ENCODE results near the gene HMGCL.
"Not testable (repeated sequence)": the region's sequence is repeated elsewhere in the genome, so short reads cannot be mapped to it uniquely, and the experiment has no call there.

HMGCL gene

GRCh38 chr1:23845163-23845562, 19.9 kb upstream of the HMGCL start:
- no peak overlapping the region for H3K4me3 Mint-ChIP-seq
- no peak overlapping the region for H3K27ac Mint-ChIP-seq
- H3K27me3 Mint-ChIP-seq: no peaks in the 10 kb centered on the region
- H3K9me3 Mint-ChIP-seq: no peaks in the 10 kb centered on the region
- no peak for DNase-seq
- H3K4me1 Mint-ChIP-seq (ENCODE audit: low read depth): no peaks in the 10 kb centered on the region
- peaks cover 39% of the 10 kb centered on the region for H3K36me3 Mint-ChIP-seq (ENCODE audit: low read depth)

- H3K27ac Mint-ChIP-seq: no peak overlapping the region
- H3K4me1 Mint-ChIP-seq (ENCODE audit: low read depth): peaks cover under 1% of the 10 kb centered on the region
- H3K9me3 Mint-ChIP-seq: no peaks in the 10 kb centered on the region
- no peak overlapping the region for H3K4me3 Mint-ChIP-seq
- DNase-seq: no peak
- no peaks in the 10 kb centered on the region for H3K27me3 Mint-ChIP-seq
- peaks cover 32% of the 10 kb centered on the region for H3K36me3 Mint-ChIP-seq (ENCODE audit: low read depth)
Observed at GRCh38 chr1:23843644-23844043, 18.4 kb upstream of the HMGCL start.

- H3K9me3 Mint-ChIP-seq: no peaks in the 10 kb centered on the region
- peak; percentile 85 for DNase-seq
- H3K4me1 Mint-ChIP-seq (ENCODE audit: low read depth): peaks cover 17% of the 10 kb centered on the region
- H3K4me3 Mint-ChIP-seq: peak overlapping the region; percentile 70
- H3K36me3 Mint-ChIP-seq (ENCODE audit: low read depth): no peaks in the 10 kb centered on the region
- peak overlapping the region; percentile 6 for H3K27ac Mint-ChIP-seq
- H3K27me3 Mint-ChIP-seq: peaks cover 6% of the 10 kb centered on the region
Observed at GRCh38 chr1:23838401-23838866, 13.2 kb upstream of the HMGCL start.

DNA sequence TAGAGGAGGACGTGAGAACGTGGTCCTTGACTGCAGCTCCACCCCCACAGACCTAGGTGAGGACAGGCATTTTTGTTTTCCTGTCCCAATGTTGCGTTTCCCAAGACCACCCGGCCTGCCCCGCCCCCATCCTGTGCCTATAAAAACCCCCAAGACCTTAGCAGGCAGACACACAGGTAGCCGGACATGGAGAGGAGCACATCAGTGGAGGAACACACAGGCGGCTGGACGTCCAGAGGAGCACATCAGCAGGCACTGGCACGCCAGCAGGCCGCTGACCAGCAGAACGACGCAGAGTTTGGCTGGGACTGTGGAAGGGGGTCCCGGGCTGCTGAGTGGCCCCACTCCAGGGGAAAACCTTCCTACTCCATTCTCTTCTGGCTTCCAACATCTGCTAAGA, 12.7 kb upstream of the HMGCL start:
- no peaks in the 10 kb centered on the region for H3K36me3 Mint-ChIP-seq (ENCODE audit: low read depth)
- no peaks in the 10 kb centered on the region for H3K9me3 Mint-ChIP-seq
- peaks cover 17% of the 10 kb centered on the region for H3K4me1 Mint-ChIP-seq (ENCODE audit: low read depth)
- peak; percentile 39 for DNase-seq
- no peak overlapping the region for H3K27ac Mint-ChIP-seq
- H3K27me3 Mint-ChIP-seq: peaks cover 6% of the 10 kb centered on the region
- peak overlapping the region; percentile 70 for H3K4me3 Mint-ChIP-seq

DNA sequence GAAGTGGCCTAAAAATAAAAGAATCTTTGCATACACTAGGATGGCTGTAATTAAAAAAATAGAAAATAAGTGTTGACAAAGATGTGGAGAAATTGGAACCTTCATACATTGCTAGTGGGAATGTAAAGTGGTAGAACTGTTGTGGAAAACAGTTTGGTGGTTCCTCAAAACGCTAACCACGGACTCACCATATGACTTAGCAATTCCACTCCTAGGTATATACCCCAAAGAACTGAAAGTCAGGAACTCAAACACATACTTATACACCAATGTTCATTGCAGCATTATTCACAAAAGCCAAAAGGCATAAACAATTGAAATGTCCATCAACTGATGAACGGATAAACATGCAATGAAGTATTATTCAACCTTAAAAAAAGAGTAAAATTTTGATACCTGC, 10.8 kb upstream of the HMGCL start:
- Mint-ChIP-seq H3K9me3 (no peaks in the 10 kb centered on the region), H3K4me3 (no peak overlapping the region), H3K27me3 (peaks cover 6% of the 10 kb centered on the region), H3K27ac (no peak overlapping the region), H3K36me3 (ENCODE audit: low read depth) (no peaks in the 10 kb centered on the region), H3K4me1 (ENCODE audit: low read depth) (peaks cover 17% of the 10 kb centered on the region)
- no peak for DNase-seq

DNA sequence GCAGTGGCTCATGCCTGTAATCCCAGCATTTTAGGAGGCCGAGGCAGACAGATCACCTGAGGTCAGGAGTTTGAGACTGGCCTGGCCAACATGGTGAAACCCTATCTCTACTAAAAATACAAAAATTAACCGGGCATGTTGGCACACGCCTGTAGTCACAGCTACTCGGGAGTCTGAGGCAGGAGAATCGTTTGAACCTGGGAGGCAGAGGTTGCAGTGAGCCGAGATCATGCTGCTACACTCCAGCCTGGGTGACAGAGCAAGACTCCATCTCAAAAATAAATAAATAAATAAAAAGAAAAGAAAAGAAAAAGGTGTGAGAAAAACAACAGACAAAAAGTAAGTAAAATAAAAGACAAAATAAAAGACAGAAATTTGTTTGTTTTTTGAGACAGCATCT, 8.9 kb upstream of the HMGCL start:
- H3K27ac Mint-ChIP-seq; H3K36me3 Mint-ChIP-seq (ENCODE audit: low read depth); H3K9me3 Mint-ChIP-seq; DNase-seq; H3K4me3 Mint-ChIP-seq; H3K27me3 Mint-ChIP-seq: not testable (repeated sequence)
- peaks cover 20% of the 10 kb centered on the region for H3K4me1 Mint-ChIP-seq (ENCODE audit: low read depth)

DNA sequence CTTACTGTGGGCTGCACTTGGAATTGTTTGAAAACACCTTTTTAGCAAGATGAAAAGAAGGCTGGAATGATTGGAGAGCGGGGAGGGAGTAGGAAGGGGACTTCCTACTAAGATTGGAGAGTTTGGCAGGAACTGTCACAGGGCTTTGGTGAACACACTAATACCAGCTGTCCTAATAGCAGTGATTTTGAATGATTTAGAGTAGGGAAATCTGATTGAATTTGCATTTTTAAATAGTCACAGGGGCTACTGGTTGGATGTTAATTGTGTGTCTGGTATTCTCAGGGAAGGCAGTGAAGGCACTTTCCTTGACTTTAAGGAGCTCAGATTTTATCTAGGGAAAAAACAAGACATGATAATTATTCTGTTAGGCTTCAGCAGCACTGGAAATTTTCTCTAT, 2.5 kb upstream of the HMGCL start:
- Mint-ChIP-seq H3K9me3 (no peaks in the 10 kb centered on the region), H3K27ac (no peak overlapping the region), H3K36me3 (ENCODE audit: low read depth) (peaks cover 13% of the 10 kb centered on the region), H3K27me3 (no peaks in the 10 kb centered on the region), H3K4me3 (no peak overlapping the region), H3K4me1 (ENCODE audit: low read depth) (peaks cover 23% of the 10 kb centered on the region)
- no peak for DNase-seq

DNA sequence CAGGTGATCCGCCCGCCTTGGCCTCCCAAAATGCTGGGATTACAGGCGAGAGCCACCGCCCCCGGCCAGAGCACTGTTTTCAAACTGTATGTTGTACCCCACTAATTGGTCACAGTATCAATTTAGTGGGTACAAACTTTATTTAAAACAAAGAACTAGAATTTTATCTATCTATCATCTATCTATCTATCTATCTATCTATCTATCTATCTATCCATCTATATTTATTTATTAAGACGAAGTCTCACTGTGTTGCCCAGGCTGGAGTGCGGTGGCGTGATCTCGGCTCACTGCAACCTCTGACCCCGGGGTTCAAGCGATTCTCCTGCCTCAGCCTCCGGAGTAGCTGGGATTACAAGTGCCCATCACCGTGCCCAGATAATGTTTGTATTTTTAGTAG, 1.4 kb upstream of the HMGCL start:
- not testable (repeated sequence) for H3K27me3 Mint-ChIP-seq, H3K4me3 Mint-ChIP-seq, H3K9me3 Mint-ChIP-seq, DNase-seq, H3K27ac Mint-ChIP-seq
- Mint-ChIP-seq H3K4me1 (ENCODE audit: low read depth) (peaks cover 23% of the 10 kb centered on the region), H3K36me3 (ENCODE audit: low read depth) (peaks cover 13% of the 10 kb centered on the region)

DNA sequence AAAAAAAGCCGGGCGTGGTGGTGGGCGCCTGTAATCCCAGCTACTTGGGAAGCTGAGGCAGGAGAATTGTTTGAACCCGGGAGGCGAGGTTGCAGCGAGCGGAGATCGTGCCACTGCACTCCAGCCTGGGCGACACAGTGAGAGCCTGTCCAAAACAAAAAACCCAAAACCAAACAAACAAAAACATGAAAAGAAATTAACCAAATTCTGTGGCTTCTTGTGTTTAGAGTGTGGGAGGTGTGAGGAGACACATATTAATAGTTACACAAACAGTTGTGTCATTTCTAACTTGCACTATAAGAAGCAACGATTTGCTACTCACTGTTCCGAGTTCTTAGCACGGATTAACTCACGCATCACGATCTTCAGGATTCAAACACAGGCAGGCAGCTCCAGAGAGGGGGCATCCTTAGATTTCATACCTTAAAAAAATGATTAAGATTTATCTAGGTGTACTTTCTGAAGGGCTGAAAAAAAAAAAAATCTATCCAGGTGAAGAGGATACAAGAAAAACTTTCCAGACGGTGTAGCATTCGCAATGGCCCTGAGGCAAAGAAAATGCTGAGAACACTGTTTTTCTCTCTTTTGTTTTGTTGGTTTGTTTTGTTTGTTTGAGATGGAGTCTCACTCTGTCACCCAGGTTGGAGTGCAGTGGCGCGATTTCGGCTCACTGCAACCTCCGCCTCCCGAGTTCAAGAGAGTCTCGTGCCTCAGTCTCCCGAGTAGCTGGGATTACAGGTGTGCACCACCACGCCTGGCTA, 713 bp upstream of the HMGCL start:
- Mint-ChIP-seq H3K4me1 (ENCODE audit: low read depth) (peaks cover 23% of the 10 kb centered on the region), H3K36me3 (ENCODE audit: low read depth) (peaks cover 13% of the 10 kb centered on the region), H3K27me3 (no peaks in the 10 kb centered on the region), H3K4me3 (peak overlapping the region; percentile 99), H3K27ac (peak overlapping the region; percentile 97), H3K9me3 (no peaks in the 10 kb centered on the region)
- DNase-seq: no peak

- H3K4me3 Mint-ChIP-seq: peak overlapping the region; percentile 99
- DNase-seq: no peak
- peaks cover 20% of the 10 kb centered on the region for H3K4me1 Mint-ChIP-seq (ENCODE audit: low read depth)
- H3K9me3 Mint-ChIP-seq: no peaks in the 10 kb centered on the region
- peak overlapping the region; percentile 97 for H3K27ac Mint-ChIP-seq
- H3K36me3 Mint-ChIP-seq (ENCODE audit: low read depth): peaks cover 15% of the 10 kb centered on the region
- no peaks in the 10 kb centered on the region for H3K27me3 Mint-ChIP-seq
Observed at GRCh38 chr1:23824711-23825075, 536 bp downstream of the HMGCL start.

DNA sequence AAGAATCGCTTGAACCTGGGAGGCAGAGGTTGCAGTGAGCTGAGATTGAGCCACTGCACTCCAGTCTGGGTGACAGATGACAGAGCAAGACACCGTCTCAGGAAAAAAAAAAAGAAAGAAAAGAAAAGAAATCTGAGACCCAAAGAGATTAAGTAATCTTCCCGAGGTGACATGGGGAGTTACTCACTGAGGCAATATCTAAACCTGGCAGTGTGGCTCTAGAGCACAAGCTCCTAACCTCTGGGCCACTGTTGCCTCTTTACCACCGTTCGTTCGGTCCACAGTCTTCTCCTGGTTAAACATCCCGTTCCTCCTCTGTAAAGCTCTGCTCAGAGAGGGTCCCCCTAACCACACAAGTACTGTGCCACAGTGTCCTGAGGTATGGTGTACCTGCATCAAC, 1.5 kb downstream of the HMGCL start:
- peak overlapping the region; percentile 27 for H3K27ac Mint-ChIP-seq
- H3K4me1 Mint-ChIP-seq (ENCODE audit: low read depth): peaks cover 20% of the 10 kb centered on the region
- DNase-seq: no peak
- H3K27me3 Mint-ChIP-seq: no peaks in the 10 kb centered on the region
- peak overlapping the region; percentile 99 for H3K4me3 Mint-ChIP-seq
- H3K36me3 Mint-ChIP-seq (ENCODE audit: low read depth): peaks cover 15% of the 10 kb centered on the region
- no peaks in the 10 kb centered on the region for H3K9me3 Mint-ChIP-seq

DNA sequence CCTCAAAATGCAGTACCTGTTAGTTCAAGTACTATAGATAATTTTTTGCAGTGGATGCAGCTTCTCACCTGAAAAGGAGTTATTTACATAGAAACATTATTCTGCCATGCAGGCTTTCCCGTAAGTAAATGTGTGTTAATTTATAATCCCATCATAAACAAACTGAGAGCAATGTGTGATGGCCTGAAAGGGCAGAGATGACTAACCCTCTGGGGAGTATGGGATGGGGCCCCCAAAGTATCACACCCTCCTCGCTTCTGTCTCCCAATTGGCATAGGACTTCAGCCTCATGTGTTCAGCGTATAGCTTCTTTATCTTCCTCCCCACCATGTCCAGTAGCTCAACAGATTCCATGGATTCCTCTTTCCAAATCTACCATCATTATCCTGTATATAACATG, 7.6 kb downstream of the HMGCL start:
- Mint-ChIP-seq H3K27ac (no peak overlapping the region), H3K4me1 (ENCODE audit: low read depth) (peaks cover 4% of the 10 kb centered on the region), H3K36me3 (ENCODE audit: low read depth) (peaks cover 53% of the 10 kb centered on the region), H3K27me3 (no peaks in the 10 kb centered on the region), H3K9me3 (no peaks in the 10 kb centered on the region), H3K4me3 (no peak overlapping the region)
- no peak for DNase-seq

DNA sequence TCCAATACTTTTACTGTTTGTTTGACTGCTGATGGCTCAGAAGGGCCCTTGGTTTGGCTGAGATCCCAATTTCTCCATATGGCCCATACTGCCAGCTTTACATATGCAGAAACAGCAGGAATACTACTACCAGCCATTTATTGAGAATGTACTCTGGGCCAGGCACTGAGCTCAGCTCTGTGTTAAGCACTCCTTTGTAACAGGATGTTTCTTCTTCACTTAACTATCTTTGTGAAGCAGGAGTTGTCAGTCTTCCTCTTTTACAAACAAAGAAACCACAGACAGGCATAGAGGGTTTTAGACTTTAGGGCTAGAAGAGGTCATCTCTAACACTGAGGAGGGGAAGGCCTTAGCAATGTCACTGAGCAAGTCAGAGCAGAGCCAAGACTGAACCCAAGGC, 8.3 kb downstream of the HMGCL start:
- Mint-ChIP-seq H3K4me3 (no peak overlapping the region), H3K9me3 (no peaks in the 10 kb centered on the region), H3K4me1 (ENCODE audit: low read depth) (peaks cover 4% of the 10 kb centered on the region), H3K27me3 (no peaks in the 10 kb centered on the region), H3K27ac (peak overlapping the region; percentile 44), H3K36me3 (ENCODE audit: low read depth) (peaks cover 58% of the 10 kb centered on the region)
- no peak for DNase-seq

- Mint-ChIP-seq H3K27ac (no peak overlapping the region), H3K4me3 (no peak overlapping the region), H3K9me3 (no peaks in the 10 kb centered on the region), H3K27me3 (no peaks in the 10 kb centered on the region), H3K36me3 (ENCODE audit: low read depth) (peaks cover 63% of the 10 kb centered on the region), H3K4me1 (ENCODE audit: low read depth) (peaks cover 4% of the 10 kb centered on the region)
- no peak for DNase-seq
Observed at GRCh38 chr1:23816361-23816760, 8.9 kb downstream of the HMGCL start.

GRCh38 chr1:23814016-23814415, 11.2 kb downstream of the HMGCL start:
- Mint-ChIP-seq H3K36me3 (ENCODE audit: low read depth) (peaks cover 61% of the 10 kb centered on the region), H3K9me3 (no peaks in the 10 kb centered on the region), H3K27me3 (no peaks in the 10 kb centered on the region), H3K4me1 (ENCODE audit: low read depth) (peaks cover 11% of the 10 kb centered on the region), H3K4me3 (no peak overlapping the region), H3K27ac (no peak overlapping the region)
- no peak for DNase-seq

Measured in activated T-cell treated with anti-CD3 and anti-CD28 coated beads, Interleukin-2, amount 50 U/mL, for 24 hours (primary cell).